Measurements from ENCODE around the gene UXS1.
"Not testable (repeated sequence)": the region's sequence is repeated elsewhere in the genome, so short reads cannot be mapped to it uniquely, and the experiment has no call there.

Gene UXS1

DNA sequence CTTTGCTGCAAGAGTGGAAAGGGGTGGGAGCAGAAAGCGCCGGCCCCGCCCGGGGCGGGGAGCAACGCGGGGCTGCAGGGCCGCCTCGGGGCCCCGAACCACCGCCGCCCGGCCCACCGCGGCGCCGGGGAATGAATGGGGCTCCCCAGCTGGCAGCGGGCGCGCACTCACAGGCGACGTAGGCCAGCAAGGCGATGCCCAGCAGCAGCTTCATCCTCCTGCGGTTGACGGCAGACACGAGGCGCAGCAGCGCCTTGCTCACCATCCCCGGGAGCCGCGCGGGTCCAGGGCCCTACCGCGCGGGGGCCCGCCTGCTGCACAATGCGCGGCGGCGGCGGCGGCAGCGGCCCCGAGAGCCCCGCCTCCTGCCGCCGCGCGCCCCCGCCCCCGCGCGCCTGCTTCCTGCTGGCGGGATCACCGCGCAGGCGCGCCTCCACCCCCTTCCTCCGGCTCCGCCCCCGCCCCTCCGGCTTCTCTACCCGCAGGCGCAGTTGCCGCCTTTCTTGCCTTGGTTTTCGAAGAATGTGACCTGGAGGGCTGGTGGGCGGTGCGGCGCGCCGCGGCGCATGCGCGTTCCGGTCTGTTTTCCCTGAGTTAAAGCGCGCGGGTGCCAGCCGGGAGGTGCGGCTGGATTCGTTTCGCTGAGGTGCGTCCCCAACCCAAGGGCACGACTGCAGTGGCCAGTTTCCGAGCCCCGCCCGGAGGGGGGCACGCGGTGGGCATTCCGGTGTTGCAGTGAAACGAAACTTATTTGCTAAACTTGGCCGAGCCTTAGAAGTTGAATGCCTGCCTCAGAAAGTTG lies at the start of gene UXS1:
TSS of gene UXS1 (minus strand) at position 325 of the 802 bp plus-strand sequence. CDS start at position 265, 60 bp downstream.
- peak; percentile 88 for DNase-seq

DNA sequence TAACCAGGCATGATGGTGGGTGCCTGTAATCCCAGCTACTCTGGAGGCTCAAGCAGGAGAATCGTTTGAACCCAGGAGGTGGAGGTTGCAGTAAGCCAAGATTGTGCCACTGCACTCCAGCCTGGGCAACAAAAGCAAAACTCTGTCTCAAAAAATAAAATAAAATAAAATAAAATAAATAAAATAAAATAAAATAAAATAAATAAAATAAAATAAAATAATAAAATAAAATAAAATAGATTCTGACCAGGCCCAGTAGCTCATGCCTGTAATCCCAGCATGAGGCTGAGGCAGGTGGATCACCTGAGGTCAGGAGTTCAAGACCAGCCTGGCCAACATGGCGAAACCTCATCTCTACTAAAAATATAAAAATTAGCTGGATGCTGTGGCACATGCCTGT lies 45.4 kb upstream of the UXS1 start:
- not testable (repeated sequence) for DNase-seq

DNA sequence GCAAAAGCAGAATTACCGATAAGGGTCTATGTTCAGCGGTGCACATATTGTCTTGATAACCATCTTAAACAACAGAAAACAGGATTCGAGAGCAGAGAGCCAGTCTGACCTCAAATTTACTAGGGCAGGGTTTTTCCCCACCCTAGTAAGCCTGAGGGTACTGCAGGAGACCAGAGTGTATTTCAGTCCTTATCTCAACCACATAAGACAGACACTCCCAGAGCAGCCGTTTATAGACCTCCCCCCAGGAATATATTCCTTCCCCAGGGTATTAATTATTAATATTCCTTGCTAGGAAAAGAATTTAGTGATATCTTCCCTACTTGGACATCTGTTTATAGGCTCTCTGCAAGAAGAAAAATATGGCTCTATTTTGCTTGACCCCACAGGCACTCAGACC lies 41.3 kb upstream of the UXS1 start:
- DNase-seq = not testable (repeated sequence)

DNA sequence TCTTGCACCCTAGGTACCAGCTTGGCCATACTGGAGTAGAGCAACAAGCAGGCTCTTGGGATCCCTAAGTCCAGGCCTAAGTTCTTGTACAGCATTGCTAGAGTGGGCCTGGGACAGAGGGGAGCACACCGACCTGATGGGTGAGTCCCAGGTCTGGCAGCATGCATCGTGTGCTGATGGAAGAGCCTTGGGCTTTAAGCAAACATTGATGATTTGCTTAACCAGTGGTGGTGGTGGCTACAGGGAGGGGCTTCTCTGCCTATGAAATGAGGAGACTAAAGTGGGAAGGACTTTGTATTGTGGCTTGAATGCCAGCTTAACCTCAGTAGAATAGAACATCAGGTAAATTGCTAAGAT lies 39.2 kb upstream of the UXS1 start:
- no peak for DNase-seq

DNA sequence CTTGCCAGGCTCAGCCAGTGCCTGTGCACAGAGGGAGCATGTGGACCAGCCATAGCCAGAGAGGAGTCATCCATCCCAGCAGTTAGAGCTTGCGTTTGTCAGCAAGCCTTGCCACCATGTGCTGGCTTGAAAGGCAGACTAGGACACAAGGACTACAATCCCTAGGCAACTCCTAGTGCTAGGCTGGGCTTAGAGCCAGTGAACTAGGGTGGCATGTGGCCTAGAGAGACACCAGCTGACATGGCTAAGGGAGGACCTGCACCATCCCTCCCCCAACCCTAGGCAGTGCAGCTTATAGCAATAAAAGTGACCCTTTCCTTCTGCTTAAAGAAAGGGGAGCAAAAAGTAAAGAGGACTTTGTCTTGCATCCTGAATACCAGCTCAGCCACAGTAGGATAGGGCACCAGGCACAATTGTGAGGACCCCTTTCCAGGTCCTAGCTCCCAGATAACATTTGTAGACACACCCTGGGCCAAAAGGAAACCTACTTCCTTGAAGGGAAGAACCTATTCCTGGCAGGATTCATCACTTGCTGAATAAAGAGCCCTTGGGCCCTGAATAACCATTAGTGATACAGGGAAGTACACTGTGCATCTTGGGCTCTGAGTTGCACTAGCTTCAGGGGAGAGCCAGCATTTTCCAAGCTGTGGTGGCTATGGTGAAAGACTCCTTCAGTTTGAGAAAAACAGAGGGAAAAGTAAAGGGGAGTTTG lies 38.7 kb upstream of the UXS1 start:
- DNase-seq = no peak

DNA sequence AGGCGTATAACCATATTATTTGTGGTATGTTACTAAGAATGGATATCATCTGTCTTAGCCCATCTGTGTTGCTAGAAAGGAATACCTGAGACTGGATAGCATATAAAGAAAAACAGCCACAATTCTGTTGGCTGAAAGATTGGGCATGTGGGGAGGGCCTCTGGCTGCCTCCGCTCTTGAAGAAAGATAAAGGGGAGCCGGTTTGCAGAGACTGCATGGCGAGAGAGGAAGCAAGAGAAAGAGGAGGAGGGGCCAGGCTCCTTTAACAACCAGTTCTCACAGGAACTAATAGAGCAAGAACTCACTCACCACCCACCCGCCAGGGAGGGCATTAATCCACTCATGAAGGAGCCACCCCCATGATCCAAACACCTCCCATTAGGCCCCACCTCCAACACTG lies 29.2 kb upstream of the UXS1 start:
- DNase-seq = no peak

DNA sequence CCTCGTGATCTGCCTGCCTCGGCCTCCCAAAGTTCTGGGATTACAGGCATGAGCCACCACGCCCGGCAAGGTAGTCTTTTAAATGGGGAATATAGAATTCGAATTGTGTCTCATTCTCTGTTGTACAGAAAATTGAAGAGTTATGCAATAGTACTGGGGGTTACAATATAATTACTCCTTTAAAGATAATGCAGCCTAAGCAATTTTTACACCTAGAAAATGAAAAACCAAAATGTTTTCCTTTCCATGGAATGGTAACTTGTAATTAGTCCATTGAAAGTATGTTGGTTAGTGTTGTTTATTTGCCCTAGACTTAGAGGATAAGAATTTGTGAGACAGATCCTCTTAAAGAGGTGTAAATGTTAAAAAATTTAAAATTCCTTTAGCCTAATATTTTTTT lies 28.0 kb upstream of the UXS1 start:
- DNase-seq = not testable (repeated sequence)

DNA sequence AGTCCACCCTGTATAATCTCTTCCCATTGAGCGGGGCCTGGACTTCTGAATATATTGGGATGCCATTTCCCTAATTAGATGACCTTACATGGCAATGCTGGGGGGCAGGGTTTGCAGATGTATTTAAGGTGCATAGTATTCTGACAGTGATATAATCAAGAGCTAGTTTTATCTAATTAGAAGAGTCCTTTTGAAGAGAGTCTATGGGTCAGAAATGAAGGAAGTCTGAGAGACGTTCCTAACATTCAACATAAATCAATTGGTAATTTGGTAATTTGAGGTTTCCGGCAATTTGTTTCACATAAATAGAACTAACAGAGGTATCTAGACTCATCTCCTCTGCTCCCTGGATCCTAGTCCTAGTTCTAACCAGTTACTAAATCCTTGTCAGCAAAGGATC lies 25.7 kb upstream of the UXS1 start:
- no peak for DNase-seq

DNA sequence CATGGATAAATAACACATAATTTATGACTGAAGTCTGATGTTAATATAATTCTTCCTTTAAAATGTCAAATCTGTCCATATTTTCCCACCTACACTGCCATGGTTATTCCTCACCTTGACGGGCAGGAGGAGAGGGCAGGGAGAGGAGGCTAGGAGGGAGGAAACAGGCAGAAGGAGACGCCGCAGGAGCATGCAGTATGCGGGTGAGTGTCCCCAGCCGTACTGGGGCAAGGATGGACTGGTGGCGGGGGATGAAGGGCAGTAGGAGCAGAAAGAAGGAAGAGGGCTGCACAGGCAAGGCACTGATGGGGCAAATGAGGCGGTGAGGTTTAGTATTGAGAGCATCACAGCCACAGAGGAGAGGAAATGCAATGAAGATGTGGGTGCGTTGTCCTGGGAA lies 25.1 kb upstream of the UXS1 start:
- DNase-seq = not testable (repeated sequence)

DNA sequence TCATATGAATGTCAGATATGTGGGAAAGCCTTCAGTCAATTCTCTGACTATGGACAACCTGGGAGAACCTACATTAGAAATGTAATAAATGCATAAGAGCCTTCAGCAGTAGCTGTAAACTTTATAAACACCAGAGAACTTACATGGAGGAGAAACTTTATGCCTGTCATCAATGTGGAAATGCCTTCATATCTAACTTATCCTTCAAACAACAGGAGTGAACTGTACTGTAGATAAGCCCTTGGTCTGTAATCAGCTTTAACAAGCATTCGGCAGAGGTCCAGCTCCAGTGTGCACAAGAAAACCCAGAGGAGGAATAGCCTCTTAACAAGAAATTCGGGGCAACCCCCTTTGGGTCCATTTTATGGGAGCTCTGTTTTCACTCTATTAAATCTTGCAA lies 14.8 kb upstream of the UXS1 start:
- DNase-seq = no peak

DNA sequence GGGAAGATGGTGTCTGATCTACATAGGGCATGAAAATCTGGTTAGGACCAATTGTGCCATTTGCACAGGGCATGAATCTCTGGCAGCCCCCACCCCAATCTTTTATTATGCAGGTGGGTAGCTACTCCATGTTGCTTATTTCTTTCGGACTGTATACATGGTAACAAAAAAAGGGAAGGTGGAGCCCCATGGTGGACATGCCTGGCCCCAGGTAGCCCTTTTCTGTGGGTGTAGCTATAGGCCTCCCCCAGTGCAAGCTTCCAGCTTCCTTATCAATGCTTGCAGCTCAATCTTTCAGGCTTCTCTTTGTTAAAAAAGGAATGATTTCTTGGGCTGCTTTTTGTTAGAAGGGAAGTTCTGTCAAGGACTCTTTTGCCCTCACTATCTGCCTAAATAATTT lies 14.3 kb upstream of the UXS1 start:
- no peak for DNase-seq

DNA sequence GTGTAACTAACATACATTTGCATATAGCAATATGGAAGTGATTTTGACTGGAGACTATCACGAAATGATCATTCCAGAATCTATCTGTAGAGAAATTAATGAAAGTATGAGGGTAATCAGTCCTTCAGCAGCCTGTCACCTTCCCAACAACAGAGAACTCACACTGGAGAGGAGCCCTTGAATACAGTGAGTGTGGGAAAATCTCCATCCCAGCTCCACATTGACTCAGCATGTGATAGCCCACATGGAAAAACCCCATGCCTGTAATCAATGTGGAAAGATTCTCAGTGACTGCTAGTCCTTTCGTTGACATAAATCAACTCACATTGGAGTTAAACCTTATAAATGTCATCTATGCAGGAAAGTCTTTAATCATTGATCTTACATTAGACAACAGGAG lies 13.1 kb upstream of the UXS1 start:
- no peak for DNase-seq

DNA sequence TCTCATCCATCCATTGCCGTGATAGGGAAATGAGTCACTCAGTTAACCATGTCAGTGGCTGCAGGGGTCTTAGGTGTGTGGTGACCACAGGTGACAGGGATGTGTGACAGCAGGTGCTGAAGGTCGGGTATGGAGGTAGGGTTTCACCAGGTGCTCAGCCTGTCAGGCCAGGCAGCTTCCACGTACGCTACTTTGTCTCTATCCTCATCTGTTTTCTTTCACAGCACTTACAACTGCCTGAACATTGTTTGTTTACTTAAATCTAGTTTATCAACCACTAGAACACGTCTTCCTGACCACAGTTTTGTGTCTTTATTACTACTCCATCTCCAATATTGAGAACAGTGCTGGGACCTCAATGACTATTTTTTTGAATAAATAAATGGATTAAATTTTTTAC lies 11.4 kb upstream of the UXS1 start:
- no peak for DNase-seq

DNA sequence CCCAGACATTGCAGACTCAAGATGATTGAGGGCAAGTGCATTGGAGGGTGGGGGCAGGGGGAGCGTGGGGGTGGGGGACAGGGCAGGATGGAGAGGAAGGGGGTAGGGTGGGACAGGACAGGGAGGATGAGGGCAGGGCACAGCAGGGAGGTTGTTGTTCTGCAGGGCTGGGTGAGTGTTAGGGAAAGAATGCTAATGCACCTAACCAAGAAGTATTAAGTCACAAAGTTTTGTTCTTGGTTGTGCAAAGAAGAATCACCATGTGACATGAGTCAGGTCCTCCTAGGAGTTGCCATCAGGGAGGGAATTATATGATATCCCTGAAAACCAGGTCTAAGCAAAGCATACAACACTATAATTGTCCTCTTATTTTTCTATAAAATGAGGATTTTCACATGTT lies 10.4 kb upstream of the UXS1 start:
- not testable (repeated sequence) for DNase-seq

DNA sequence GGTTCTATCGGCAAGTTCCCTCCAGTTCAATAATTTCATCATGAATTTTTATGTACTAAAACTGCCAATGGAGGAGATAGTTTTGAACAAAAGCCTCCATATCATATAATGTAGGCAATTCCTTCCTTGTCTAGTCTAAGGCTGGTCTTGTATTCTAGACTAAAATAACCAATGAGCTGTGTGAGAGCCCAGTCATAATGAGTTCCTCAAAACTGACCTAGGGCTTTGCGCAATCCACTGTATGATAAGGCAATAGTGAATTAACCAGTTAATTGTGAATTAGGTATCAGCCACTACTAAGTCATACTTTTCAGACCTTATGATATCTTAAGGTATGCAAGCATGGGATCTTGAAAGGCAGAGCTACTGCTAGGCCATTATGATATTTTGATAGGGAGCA lies 7.6 kb upstream of the UXS1 start:
- no peak for DNase-seq

DNA sequence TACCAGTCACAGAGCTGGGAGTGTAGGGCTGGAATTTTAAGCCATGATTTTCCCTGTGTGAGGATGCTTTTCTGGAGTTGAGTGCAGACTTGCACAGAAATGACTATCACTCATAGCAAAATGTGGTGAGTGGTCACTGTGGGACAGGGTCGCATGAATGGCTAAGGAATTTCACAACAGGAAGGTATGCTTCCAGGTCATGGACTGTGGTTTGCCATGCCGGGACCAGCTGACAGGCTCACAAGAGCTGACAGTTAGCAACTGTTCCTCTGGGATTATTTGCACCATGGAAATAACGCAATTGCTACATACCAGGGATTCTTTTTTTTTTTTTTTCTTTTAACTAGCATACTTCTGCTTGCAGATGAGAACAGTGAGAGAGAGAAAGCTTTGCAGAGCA lies 3.8 kb upstream of the UXS1 start:
- DNase-seq = no peak

DNA sequence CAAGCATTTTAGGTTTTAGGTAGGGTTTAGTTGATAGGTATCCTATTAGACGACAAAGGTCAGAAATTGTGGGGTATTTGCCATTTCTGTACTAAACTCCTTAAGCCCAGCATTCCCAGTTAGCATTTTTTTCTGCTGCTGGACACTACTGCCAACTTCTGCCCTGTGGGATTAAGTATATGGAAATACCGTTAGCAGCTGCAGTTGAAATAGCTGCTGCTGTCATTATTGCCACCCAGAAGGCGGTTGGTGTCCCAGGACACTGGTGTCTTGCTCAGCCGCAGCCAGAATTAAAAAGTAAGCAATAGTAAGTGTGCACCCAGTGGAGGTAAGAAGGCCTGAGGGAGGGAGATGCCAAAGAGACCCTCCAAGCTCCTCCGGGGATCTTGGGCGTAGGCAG lies 1.9 kb upstream of the UXS1 start:
- no peak for DNase-seq

DNA sequence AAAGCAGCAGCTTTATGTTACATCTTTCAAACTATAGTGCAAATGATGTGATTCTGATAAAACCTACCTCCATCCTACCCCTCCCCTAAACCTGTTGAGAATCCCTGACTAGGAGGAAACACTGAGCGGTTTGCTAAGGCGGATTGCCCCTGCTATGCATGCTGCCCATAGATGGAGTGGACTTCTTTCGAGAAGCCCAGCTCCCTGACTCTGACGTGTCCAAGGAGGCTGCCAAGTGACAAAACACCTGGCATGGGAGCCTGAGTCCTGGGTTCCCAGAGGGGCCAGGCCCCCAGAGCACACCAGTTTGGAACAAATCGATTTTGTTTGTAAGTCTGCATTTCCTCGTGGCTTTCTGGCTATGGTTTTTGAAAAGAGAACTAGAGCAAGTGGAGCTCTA lies 1.4 kb upstream of the UXS1 start:
- no peak for DNase-seq

DNA sequence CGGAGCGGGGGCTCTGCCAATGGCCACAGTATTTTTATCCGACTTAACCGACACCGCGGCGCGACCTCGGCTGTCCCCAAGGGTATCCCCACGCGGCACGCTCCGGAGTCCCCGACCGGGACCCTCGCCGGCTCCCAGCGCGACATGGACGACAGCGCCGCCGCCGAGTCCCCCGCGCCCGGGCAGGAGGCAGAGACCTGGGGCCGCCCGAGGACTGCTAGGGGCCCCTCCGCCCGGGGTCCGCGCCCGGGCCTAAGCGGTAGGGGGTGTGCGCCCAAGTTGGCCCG lies 468 bp downstream of the UXS1 start:
- no peak for DNase-seq

DNA sequence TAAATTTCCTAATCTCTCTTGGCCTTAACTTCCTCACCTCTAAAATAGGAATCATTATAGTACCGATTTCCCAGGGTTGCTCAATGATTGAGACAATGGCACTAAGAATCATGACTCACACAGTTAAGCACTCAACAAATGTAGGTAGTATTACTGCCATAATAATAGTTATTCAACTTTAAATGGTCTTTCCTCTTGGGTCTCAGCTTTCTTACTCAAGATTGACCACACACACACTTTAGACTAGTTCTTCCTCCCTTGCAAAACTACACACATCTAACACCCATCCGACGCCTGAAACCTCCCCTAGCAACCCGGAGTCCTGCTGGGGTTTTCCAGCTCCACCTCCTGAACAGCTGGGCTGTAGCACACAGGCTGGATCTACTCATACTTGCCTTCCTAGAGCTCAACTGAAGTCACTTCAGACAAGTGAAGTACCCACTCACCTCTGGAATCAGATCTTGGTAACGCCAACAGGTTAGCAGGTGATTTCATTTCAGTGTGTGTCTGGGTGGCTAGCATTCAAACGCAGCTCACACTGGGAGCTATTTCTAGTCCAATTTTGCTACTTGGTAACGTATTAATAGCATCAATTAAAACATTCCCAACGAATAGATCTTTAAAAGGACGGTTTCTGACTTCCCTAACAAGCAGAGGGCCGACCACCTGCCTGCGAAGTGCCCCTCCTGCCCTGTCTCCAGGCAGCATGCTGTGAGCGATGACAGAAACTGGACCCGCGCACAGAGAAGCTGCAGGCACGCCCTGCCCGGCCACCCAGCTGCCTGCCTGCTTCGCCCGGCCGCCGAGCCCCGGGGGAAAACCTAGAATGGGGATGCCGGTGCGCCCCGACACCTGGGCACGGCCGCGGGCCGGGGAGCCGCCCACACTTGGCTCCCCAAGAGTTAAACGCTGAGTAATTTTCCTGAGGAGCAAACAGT lies 1.1 kb downstream of the UXS1 start:
- peak; percentile 94 for DNase-seq

DNA sequence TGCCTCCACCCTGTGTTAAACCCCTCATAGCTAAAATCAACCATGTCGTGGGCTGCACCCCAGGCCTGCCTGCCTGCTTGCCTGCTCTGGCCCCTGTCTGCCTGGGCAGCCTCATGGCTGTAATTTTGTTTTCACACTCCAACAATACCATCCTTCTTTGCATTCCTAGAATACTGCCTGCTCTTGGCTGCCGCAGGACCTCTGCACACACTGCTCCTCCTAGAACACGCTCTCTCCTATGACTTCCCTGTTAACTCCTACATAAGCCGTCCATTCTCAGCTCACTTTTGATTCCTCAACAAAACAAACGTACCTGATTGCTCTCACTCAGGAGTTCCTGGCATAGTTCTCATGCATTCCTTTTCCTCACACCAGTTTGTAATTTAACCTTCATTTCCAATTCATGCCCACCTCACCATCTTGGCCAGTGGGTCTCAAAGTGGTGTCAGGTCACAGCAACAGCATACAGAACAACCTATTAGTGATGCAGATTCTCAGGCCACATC lies 2.5 kb downstream of the UXS1 start:
- no peak for DNase-seq

DNA sequence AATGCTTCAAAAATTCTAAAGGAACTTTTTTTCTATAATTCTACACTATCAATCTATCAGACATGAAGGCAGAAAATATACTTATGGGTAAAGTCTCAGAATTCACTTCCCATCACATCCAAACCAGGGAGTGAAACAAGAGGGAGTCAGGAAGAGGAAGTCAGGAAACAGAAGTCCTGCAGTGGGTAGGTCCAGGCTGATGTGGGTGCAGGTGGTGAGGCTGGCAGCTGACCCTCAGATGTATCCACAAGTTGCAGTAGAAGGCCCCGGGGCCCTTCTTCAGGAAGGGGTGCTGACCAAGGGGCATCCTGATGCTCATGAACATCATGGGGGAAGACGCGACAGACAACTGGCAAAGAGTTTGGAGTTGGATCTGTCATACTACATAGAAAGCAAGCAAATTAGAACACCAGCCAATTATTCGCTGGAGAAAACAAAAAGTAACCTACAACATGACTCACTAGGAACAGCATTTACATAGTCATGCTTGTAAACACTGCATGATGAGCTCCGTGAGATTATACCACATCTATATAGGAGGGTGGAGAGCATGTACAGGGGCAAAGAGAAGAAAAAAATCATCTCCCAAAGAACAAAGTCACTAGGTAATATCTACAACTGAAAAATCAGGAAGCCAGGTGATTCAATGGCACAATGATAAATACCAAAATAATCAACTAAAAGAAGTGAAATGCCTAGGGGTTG lies 4.2 kb downstream of the UXS1 start:
- DNase-seq = no peak

DNA sequence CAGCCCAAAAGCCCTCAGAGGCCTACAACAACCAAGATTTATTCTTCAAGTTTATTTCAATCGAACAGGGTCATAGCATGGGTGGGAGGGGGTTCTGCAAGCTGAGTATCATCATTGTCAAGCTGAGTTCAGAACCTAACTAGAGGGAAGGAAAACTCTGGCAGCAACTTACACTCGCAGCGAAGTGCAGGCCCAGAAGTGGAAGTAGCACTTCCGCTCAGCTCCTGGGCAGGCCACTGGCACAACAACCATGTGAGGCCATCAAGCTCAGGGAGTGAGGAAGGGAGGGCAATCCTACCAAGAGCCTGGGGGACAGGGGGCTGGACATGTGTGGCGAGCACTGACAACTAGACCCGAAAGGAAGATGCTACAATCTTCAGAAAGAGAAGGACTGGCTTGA lies 4.8 kb downstream of the UXS1 start:
- no peak for DNase-seq

Measured in DMS79 (cell line).